ENCODE data around the gene PDGFC. TPM values are rescaled to one million over a fixed set of nuclear protein-coding genes. Genes with fewer than 3 reads are reported as not detected.

PDGFC gene
- total RNA-seq, 1 experiment from 2014 or later, result 14.5 TPM

GRCh38 chr4:156723951-156724668 is 247.5 kb downstream of the PDGFC start:
- no TSS peak for BruUV-seq (replicated peaks)

GRCh38 chr4:156718226-156718625 is 253.4 kb downstream of the PDGFC start:
- no peak for DNase-seq (ENCODE audit: low read depth, low spot score)
- in situ Hi-C loops (cut with HindIII; ENCODE audit: low pct_unique_long_range_greater_than_20kb, low sequenced_read_pairs) (no loop called here), intact Hi-C loops (cut with micrococcal nuclease; ENCODE audit: unreplicated experiment) (no loop called here)
- ATAC-seq, result no peak
- H3K9me3 ChIP-seq (ENCODE audit: control insufficient read depth, insufficient read depth, low read depth, low read length), result no peaks in the 10 kb centered on the region
- no peak overlapping the region for H3K4me3 ChIP-seq (ENCODE audit: low read depth in 2 of 2, low read length in 2 of 2)
- no peaks in the 10 kb centered on the region for H3K36me3 ChIP-seq (ENCODE audit: control insufficient read depth, insufficient read depth, low read length)
- TF ChIP-seq TCF7L2 (IDR thresholded peaks at IDR 0.05; ENCODE audit: low read depth, low read length) (no peak), POLR2AphosphoS5 (IDR thresholded peaks at IDR 0.05; ENCODE audit: low read depth, low read length) (no peak), CTCF (IDR thresholded peaks at IDR 0.05) (no peak), SIN3A (IDR thresholded peaks at IDR 0.05; ENCODE audit: borderline replicate concordance, insufficient read depth, low read depth, low read length) (no peak)
- TF ChIP-seq, protein P1, sequence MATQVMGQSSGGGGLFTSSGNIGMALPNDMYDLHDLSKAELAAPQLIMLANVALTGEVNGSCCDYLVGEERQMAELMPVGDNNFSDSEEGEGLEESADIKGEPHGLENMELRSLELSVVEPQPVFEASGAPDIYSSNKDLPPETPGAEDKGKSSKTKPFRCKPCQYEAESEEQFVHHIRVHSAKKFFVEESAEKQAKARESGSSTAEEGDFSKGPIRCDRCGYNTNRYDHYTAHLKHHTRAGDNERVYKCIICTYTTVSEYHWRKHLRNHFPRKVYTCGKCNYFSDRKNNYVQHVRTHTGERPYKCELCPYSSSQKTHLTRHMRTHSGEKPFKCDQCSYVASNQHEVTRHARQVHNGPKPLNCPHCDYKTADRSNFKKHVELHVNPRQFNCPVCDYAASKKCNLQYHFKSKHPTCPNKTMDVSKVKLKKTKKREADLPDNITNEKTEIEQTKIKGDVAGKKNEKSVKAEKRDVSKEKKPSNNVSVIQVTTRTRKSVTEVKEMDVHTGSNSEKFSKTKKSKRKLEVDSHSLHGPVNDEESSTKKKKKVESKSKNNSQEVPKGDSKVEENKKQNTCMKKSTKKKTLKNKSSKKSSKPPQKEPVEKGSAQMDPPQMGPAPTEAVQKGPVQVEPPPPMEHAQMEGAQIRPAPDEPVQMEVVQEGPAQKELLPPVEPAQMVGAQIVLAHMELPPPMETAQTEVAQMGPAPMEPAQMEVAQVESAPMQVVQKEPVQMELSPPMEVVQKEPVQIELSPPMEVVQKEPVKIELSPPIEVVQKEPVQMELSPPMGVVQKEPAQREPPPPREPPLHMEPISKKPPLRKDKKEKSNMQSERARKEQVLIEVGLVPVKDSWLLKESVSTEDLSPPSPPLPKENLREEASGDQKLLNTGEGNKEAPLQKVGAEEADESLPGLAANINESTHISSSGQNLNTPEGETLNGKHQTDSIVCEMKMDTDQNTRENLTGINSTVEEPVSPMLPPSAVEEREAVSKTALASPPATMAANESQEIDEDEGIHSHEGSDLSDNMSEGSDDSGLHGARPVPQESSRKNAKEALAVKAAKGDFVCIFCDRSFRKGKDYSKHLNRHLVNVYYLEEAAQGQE (IDR thresholded peaks at IDR 0.05; ENCODE audit: insufficient read depth in 1 of 2, low read depth in 2 of 2, low read length in 1 of 2), result no peak
- ChIA-PET CTCF (no interaction called here), POLR2A (no interaction called here)
- no peak overlapping the region for H3K27ac ChIP-seq (ENCODE audit: low read length)
- H3K27me3 ChIP-seq (ENCODE audit: control insufficient read depth, insufficient read depth, low read length), result no peaks in the 10 kb centered on the region
- H3K4me1 ChIP-seq (ENCODE audit: control insufficient read depth, insufficient read depth, low read length), result no peaks in the 10 kb centered on the region
- BruUV-seq (replicated peaks), result no TSS peak

More at GRCh38 chr4:156723951-156724668, 247.5 kb downstream of the PDGFC start:
- intact Hi-C loops (cut with micrococcal nuclease; ENCODE audit: unreplicated experiment), result no loop called here
- no peaks in the 10 kb centered on the region for H3K27me3 ChIP-seq (ENCODE audit: control insufficient read depth, insufficient read depth, low read length)
- no peak overlapping the region for H3K4me3 ChIP-seq (ENCODE audit: low read depth in 2 of 2, low read length in 2 of 2)
- ATAC-seq (no peak), DNase-seq (ENCODE audit: low read depth, low spot score) (no peak)
- no peaks in the 10 kb centered on the region for H3K36me3 ChIP-seq (ENCODE audit: control insufficient read depth, insufficient read depth, low read length)
- POLR2A ChIA-PET, result no interaction called here
- H3K4me1 ChIP-seq (ENCODE audit: control insufficient read depth, insufficient read depth, low read length), result no peaks in the 10 kb centered on the region
- H3K9me3 ChIP-seq (ENCODE audit: control insufficient read depth, insufficient read depth, low read depth, low read length), result no peaks in the 10 kb centered on the region
- no peak for TF ChIP-seq CTCF (IDR thresholded peaks at IDR 0.05)
- TF ChIP-seq, protein P1 (IDR thresholded peaks at IDR 0.05; ENCODE audit: insufficient read depth in 1 of 2, low read depth in 2 of 2, low read length in 1 of 2), result no peak
- TF ChIP-seq POLR2AphosphoS5 (IDR thresholded peaks at IDR 0.05; ENCODE audit: low read depth, low read length), result no peak
- TF ChIP-seq SIN3A (IDR thresholded peaks at IDR 0.05; ENCODE audit: borderline replicate concordance, insufficient read depth, low read depth, low read length), result no peak
- no peak for TF ChIP-seq TCF7L2 (IDR thresholded peaks at IDR 0.05; ENCODE audit: low read depth, low read length)
- H3K27ac ChIP-seq (ENCODE audit: low read length), result no peak overlapping the region
- in situ Hi-C loops (cut with HindIII; ENCODE audit: low pct_unique_long_range_greater_than_20kb, low sequenced_read_pairs), result no loop called here
- CTCF ChIA-PET, result no interaction called here

All from Panc1 (cell line).